Measurements from ENCODE around the gene PINLYP. TPM values are rescaled to one million over a fixed set of nuclear protein-coding genes. Genes with fewer than 3 reads are reported as not detected.
"Not testable (repeated sequence)": the region's sequence is repeated elsewhere in the genome, so short reads cannot be mapped to it uniquely, and the experiment has no call there.

The PINLYP gene
- total and polyA plus RNA-seq, 2 of the 13 experiments (the other 11 are each of a cell fraction or from before 2014, with no cell fraction given): 0.21 to 0.24 TPM

DNA sequence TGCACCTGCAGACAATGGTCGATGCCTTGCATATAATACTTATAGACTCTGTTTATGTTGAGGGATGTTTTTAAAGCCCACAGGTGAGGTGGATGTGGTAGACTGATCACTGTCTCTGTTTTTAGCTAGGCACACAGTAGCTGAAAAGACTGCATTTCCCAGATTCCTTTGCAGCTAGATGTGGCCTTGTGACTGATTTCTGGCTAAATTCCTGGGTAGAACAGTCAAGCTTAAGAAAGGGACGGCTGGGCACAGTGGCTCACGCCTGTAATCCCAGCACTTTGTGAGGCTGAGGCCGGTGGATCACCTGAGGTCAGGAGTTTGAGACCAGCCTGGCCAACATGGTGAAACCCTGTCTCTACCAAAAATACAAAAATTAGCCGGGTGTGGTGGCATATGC is 24.7 kb downstream of the PINLYP start:
- POLR2A ChIA-PET; H3K27ac ChIP-seq (ENCODE audit: extremely low read length, insufficient read depth, low read length); H3K4me3 ChIP-seq (replicated peaks in 1 of 3; ENCODE audit: insufficient read depth in 1 of 3, low read depth in 2 of 3, low read length in 3 of 3); H2AFZ ChIP-seq (ENCODE audit: low read length); FAIRE-seq; H3K9me3 ChIP-seq (ENCODE audit: low read length); H3K9ac ChIP-seq (ENCODE audit: insufficient read depth, low read depth, low read length); ATAC-seq; H4K20me1 ChIP-seq (ENCODE audit: insufficient read depth, low read length); intact Hi-C loops (cut with micrococcal nuclease; ENCODE audit: unreplicated experiment); DNase-seq (ENCODE audit: low spot score); H3K4me2 ChIP-seq (ENCODE audit: low read depth, low read length); CTCF ChIA-PET (ENCODE audit: low intra/inter-chr PET ratio, low total read pairs); H3K27me3 ChIP-seq (ENCODE audit: control insufficient read depth in 1 of 2, insufficient read depth in 2 of 2, low read length in 2 of 2); in situ Hi-C loops (cut with HindIII; ENCODE audit: extremely low pct_ligation_motif_present, low pct_unique_long_range_greater_than_20kb); BruUV-seq (replicated peaks): not testable (repeated sequence)
- Histone ChIP-seq H3K36me3 (replicated peaks in 1 of 2; ENCODE audit: control insufficient read depth in 1 of 2, insufficient read depth in 2 of 2, low read length in 2 of 2) (peaks cover 5 to 28% of the 10 kb centered on the region in 2 experiments; a peak in 3 of 5 replicates), H3K4me1 (ENCODE audit: insufficient read depth, low read length) (peaks cover 11% of the 10 kb centered on the region), H3K79me2 (ENCODE audit: insufficient read depth, low read length) (peaks cover 20% of the 10 kb centered on the region)
- WGBS (ENCODE audit: low lambda C conversion rate): 94% methylated on average over 4 of the region's 5 CpGs

DNA sequence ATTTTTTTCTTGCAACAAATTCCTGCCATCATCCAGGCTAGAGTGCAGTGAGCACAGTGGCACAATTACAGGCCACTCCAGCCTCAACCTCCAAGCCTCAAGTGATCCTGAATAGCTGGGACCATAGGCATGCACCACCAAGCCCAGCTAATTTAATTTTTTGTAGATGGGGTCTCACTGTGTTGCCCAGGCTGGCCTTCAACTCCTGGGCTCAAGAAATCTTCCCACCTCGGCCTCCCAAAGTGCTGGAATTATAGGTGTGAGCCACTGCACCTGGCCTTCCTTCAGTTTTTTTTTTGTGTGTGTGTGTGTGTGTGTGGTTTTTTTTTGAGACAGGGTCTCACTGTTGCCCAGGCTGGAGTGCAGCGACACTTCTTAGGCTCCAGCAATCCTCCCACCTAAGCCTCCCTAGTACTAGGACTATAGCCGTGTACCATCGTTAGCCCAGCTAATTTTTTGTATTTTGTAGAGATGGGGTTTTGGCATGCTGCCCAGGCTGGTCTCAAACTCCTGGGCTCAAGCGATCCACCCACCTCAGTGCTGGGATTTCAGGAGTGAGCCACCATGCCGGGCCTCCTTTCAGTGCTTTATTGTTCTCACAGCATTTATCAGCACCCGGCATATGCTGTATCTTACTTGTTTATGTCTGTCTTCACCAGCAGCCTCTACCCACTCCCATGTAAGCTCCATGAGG is 30.4 kb downstream of the PINLYP start:
- no peak overlapping the region for H3K4me3 ChIP-seq (replicated peaks in 1 of 3; ENCODE audit: insufficient read depth in 1 of 3, low read depth in 2 of 3, low read length in 3 of 3)
- no peak overlapping the region for H3K9ac ChIP-seq (ENCODE audit: insufficient read depth, low read depth, low read length)
- WGBS (ENCODE audit: low lambda C conversion rate): 82% methylated on average over 7 of the region's 7 CpGs
- H3K4me1 ChIP-seq (ENCODE audit: insufficient read depth, low read length): no peaks in the 10 kb centered on the region
- TF ChIP-seq ZSCAN29 (CRISPR knock-in tag; conservative IDR thresholded peaks at IDR 0.05) (no peak), ZNF432 (CRISPR knock-in tag; IDR thresholded peaks at IDR 0.05; ENCODE audit: borderline replicate concordance) (no peak), DR1 (CRISPR knock-in tag; IDR thresholded peaks at IDR 0.05) (no peak), ZNF75D (CRISPR knock-in tag; IDR thresholded peaks at IDR 0.05; ENCODE audit: borderline replicate concordance) (no peak), PCBP1 (IDR thresholded peaks at IDR 0.05; ENCODE audit: borderline replicate concordance, low read depth, low read length) (no peak), ZNF670 (CRISPR knock-in tag; IDR thresholded peaks at IDR 0.05; ENCODE audit: borderline replicate concordance) (no peak)
- TF ChIP-seq, protein P1, sequence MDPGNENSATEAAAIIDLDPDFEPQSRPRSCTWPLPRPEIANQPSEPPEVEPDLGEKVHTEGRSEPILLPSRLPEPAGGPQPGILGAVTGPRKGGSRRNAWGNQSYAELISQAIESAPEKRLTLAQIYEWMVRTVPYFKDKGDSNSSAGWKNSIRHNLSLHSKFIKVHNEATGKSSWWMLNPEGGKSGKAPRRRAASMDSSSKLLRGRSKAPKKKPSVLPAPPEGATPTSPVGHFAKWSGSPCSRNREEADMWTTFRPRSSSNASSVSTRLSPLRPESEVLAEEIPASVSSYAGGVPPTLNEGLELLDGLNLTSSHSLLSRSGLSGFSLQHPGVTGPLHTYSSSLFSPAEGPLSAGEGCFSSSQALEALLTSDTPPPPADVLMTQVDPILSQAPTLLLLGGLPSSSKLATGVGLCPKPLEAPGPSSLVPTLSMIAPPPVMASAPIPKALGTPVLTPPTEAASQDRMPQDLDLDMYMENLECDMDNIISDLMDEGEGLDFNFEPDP (CRISPR knock-in tag; conservative IDR thresholded peaks at IDR 0.05): no peak
- TF ChIP-seq, protein P2, sequence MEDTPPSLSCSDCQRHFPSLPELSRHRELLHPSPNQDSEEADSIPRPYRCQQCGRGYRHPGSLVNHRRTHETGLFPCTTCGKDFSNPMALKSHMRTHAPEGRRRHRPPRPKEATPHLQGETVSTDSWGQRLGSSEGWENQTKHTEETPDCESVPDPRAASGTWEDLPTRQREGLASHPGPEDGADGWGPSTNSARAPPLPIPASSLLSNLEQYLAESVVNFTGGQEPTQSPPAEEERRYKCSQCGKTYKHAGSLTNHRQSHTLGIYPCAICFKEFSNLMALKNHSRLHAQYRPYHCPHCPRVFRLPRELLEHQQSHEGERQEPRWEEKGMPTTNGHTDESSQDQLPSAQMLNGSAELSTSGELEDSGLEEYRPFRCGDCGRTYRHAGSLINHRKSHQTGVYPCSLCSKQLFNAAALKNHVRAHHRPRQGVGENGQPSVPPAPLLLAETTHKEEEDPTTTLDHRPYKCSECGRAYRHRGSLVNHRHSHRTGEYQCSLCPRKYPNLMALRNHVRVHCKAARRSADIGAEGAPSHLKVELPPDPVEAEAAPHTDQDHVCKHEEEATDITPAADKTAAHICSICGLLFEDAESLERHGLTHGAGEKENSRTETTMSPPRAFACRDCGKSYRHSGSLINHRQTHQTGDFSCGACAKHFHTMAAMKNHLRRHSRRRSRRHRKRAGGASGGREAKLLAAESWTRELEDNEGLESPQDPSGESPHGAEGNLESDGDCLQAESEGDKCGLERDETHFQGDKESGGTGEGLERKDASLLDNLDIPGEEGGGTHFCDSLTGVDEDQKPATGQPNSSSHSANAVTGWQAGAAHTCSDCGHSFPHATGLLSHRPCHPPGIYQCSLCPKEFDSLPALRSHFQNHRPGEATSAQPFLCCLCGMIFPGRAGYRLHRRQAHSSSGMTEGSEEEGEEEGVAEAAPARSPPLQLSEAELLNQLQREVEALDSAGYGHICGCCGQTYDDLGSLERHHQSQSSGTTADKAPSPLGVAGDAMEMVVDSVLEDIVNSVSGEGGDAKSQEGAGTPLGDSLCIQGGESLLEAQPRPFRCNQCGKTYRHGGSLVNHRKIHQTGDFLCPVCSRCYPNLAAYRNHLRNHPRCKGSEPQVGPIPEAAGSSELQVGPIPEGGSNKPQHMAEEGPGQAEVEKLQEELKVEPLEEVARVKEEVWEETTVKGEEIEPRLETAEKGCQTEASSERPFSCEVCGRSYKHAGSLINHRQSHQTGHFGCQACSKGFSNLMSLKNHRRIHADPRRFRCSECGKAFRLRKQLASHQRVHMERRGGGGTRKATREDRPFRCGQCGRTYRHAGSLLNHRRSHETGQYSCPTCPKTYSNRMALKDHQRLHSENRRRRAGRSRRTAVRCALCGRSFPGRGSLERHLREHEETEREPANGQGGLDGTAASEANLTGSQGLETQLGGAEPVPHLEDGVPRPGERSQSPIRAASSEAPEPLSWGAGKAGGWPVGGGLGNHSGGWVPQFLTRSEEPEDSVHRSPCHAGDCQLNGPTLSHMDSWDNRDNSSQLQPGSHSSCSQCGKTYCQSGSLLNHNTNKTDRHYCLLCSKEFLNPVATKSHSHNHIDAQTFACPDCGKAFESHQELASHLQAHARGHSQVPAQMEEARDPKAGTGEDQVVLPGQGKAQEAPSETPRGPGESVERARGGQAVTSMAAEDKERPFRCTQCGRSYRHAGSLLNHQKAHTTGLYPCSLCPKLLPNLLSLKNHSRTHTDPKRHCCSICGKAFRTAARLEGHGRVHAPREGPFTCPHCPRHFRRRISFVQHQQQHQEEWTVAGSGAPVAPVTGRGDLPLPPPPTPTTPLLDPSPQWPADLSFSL (CRISPR knock-in tag; IDR thresholded peaks at IDR 0.05): no peak
- H3K4me2 ChIP-seq (ENCODE audit: low read depth, low read length): no peak overlapping the region
- H3K9me3 ChIP-seq (ENCODE audit: low read length): no peaks in the 10 kb centered on the region
- no peaks in the 10 kb centered on the region for H3K79me2 ChIP-seq (ENCODE audit: insufficient read depth, low read length)
- H3K27me3 ChIP-seq (ENCODE audit: control insufficient read depth in 1 of 2, insufficient read depth in 2 of 2, low read length in 2 of 2): no peaks in the 10 kb centered on the region
- CTCF ChIA-PET (ENCODE audit: low intra/inter-chr PET ratio, low total read pairs): no interaction called here
- H2AFZ ChIP-seq (ENCODE audit: low read length): no peak overlapping the region
- POLR2A ChIA-PET: interaction anchor here (0.6 to 1.1 kb wide), 3 partner anchors 9 to 12 kb away, joined by 3 read pairs; partner anchors contain the start of genes IRGQ and ZNF576
- intact Hi-C loops (cut with micrococcal nuclease; ENCODE audit: unreplicated experiment): no loop called here
- FAIRE-seq (no peak), DNase-seq (ENCODE audit: low spot score) (no peak), ATAC-seq (no peak)
- no TSS peak for BruUV-seq (replicated peaks)
- no peaks in the 10 kb centered on the region for H4K20me1 ChIP-seq (ENCODE audit: insufficient read depth, low read length)
- no peak overlapping the region for H3K27ac ChIP-seq (ENCODE audit: extremely low read length, insufficient read depth, low read length)
- in situ Hi-C loops (cut with HindIII; ENCODE audit: extremely low pct_ligation_motif_present, low pct_unique_long_range_greater_than_20kb): no loop called here
- peaks cover 11 to 16% of the 10 kb centered on the region in 2 experiments; a peak in 4 of 5 replicates for H3K36me3 ChIP-seq (replicated peaks in 1 of 2; ENCODE audit: control insufficient read depth in 1 of 2, insufficient read depth in 2 of 2, low read length in 2 of 2)

Measured in HepG2 (cell line).